K562 (cell line): Measurements from ENCODE around the gene TAF12. TPM values are rescaled to one million over a fixed set of nuclear protein-coding genes. Genes with fewer than 3 reads are reported as not detected.
A peak's percentile ranks its signal among the peaks of the same experiment; 100 is the strongest.

Experiments used
- AFF1 ChIP-seq, 2 experiments: fragments of 450-650 bp; IDR thresholded peaks; 2 replicates each; pipeline ENCODE4 v1.6.1; 2018; ENCODE audit warnings: mild to moderate bottlenecking in 2 of 2, low read depth in 1 of 2; ENCODE audit not compliant: partially characterized antibody in 2 of 2
- C11orf30 ChIP-seq: fragments of 450-650 bp; IDR thresholded peaks from 2 replicates; pipeline ENCODE4 v1.6.1; 2016; ENCODE audit warnings: low read depth, mild to moderate bottlenecking
- CAMTA2 ChIP-seq: fragments of 250-450 bp; sonication (Bioruptor Pico); conservative IDR thresholded peaks from 2 replicates; pipeline ENCODE4 v1.5.1; 2022
- CBX1 ChIP-seq: sonication (generic); IDR thresholded peaks from 2 replicates; pipeline ENCODE4 v1.6.1; 2016; ENCODE audit warnings: antibody characterized with exemption, low read depth, mild to moderate bottlenecking
- CEBPG ChIP-seq, 3 experiments: fragments of 200-800 bp in 1 of 3; sonication (Bioruptor generic) in 1 of 3; sonication (generic) in 1 of 3; formaldehyde crosslinking in 1 of 3; IDR thresholded peaks in 2 of 3; conservative IDR thresholded peaks in 1 of 3; 2 replicates each; pipeline versions ENCODE4 v1.6.1 to v1.8.0; 2016 to 2022; ENCODE audit warnings: missing compliant biosample characterization in 2 of 3, missing genetic modification characterization in 2 of 3, mild to moderate bottlenecking in 1 of 3, missing genetic modification reagents in 1 of 3
- ETV1 ChIP-seq: fragments of 450-650 bp; conservative IDR thresholded peaks from 2 replicates; pipeline ENCODE4 v1.6.1; 2016; ENCODE audit warnings: missing genetic modification characterization, control low read depth, low read depth, missing compliant biosample characterization
- FOXJ2 ChIP-seq: fragments of 200-800 bp; sonication (Bioruptor generic); IDR thresholded peaks from 2 replicates; pipeline ENCODE4 v1.6.1; 2016; ENCODE audit warnings: missing genetic modification characterization, missing compliant biosample characterization
- LARP7 ChIP-seq: fragments of 450-650 bp; IDR thresholded peaks from 2 replicates; pipeline ENCODE4 v1.6.1; 2016
- MAZ ChIP-seq, 2 experiments: fragments of 450-650 bp in 1 of 2; sonication (generic) in 1 of 2; formaldehyde crosslinking; IDR thresholded peaks in 1 of 2; conservative IDR thresholded peaks in 1 of 2; 2 replicates each; pipeline versions ENCODE4 v1.4.0 to v1.5.0; 2020; ENCODE audit warnings: mild to moderate bottlenecking in 1 of 2, missing genetic modification reagents in 1 of 2
- NCOA1 ChIP-seq: fragments of 450-650 bp; IDR thresholded peaks from 2 replicates; pipeline ENCODE4 v1.6.1; 2016; ENCODE audit warnings: low read depth
- NR2C1 ChIP-seq, 2 experiments: fragments of 450-650 bp; IDR thresholded peaks; 2 replicates each; pipeline ENCODE4 v1.6.1; 2017; ENCODE audit warnings: mild to moderate bottlenecking in 2 of 2, antibody characterized with exemption in 1 of 2, inconsistent platforms in 1 of 2, missing compliant biosample characterization in 1 of 2, missing genetic modification characterization in 1 of 2
- PHB ChIP-seq: fragments of 250-450 bp; sonication (Bioruptor Pico); IDR thresholded peaks from 2 replicates; pipeline ENCODE4 v1.5.0; 2021
- PML ChIP-seq: IDR thresholded peaks from 2 replicates; pipeline ENCODE4 v1.6.1; 2012; ENCODE audit warnings: low read length, inconsistent platforms
- SNIP1 ChIP-seq: fragments of 450-650 bp; IDR thresholded peaks from 2 replicates; pipeline ENCODE4 v1.7.1; 2017; ENCODE audit warnings: low read depth, mild to moderate bottlenecking
- SRSF9 ChIP-seq: fragments of 200-400 bp; formaldehyde crosslinking; IDR thresholded peaks from 2 replicates; pipeline ENCODE4 v1.6.1; 2017; ENCODE audit warnings: low read depth, low read length, borderline replicate concordance
- TOE1 ChIP-seq, 2 experiments: fragments of 450-650 bp in 1 of 2; sonication (generic) in 1 of 2; formaldehyde crosslinking in 1 of 2; IDR thresholded peaks; 2 replicates each; pipeline versions ENCODE4 v1.7.1 to v1.8.0; 2016 to 2022; ENCODE audit warnings: borderline replicate concordance in 2 of 2, mild to moderate bottlenecking in 2 of 2, antibody characterized with exemption in 1 of 2, inconsistent platforms in 1 of 2, low read depth in 1 of 2, missing genetic modification reagents in 1 of 2, moderate library complexity in 1 of 2
- TRIM24 ChIP-seq, 2 experiments: fragments of 450-650 bp; IDR thresholded peaks; 2 replicates each; pipeline ENCODE4 v1.6.1; 2016
- YY1 ChIP-seq, 3 experiments: IDR thresholded peaks; 2 replicates each; pipeline ENCODE4 v1.6.1; 2011; ENCODE audit warnings: low read length in 2 of 3, mild to moderate bottlenecking in 2 of 3, moderate library complexity in 2 of 3, borderline replicate concordance in 1 of 3, control low read depth in 1 of 3, low read depth in 1 of 3; ENCODE audit not compliant: insufficient read depth in 3 of 3, insufficient replicate concordance in 2 of 3, control insufficient read depth in 1 of 3, insufficient read length in 1 of 3; ENCODE audit errors: extremely low read depth in 1 of 3
- ZNF644 ChIP-seq: fragments of 200-800 bp; sonication (Bioruptor generic); IDR thresholded peaks from 2 replicates; pipeline ENCODE4 v1.6.1; 2016; ENCODE audit warnings: low read depth, missing genetic modification characterization, missing compliant biosample characterization
- ZNF655 ChIP-seq: fragments of 250-450 bp; sonication (Bioruptor Pico); IDR thresholded peaks from 2 replicates; pipeline ENCODE4 v1.5.0; 2021
- ZSCAN32 ChIP-seq: fragments of 450-650 bp; formaldehyde crosslinking; IDR thresholded peaks from 2 replicates; pipeline ENCODE4 v1.4.0; 2020; ENCODE audit warnings: mild to moderate bottlenecking, moderate library complexity
- polyA plus RNA-seq, 8 experiments: library from polyadenylated mRNA; depleted of rRNA in 4 of 8; stranded (reverse) in 5 of 8; unstranded in 3 of 8; fragments of >200 nt; fragmentation: Nextera tagmentation in 2 of 8; fragmentation: Illumina TruSeq in 1 of 8; extraction: Ambion mirVana in 2 of 8; extraction: Trizol in 1 of 8; gene quantifications; 2 replicates each; pipeline versions ENCODE4 v1.2.1 to v1.2.3, GENCODE V29; 2011 to 2014; ENCODE audit warnings: inconsistent platforms in 1 of 8, missing spikeins in 1 of 8
- total RNA-seq, 7 experiments: library from RNA; depleted of rRNA in 6 of 7; stranded (reverse); fragments of >200 nt in 6 of 7; fragmentation: Illumina TruSeq in 2 of 7; extraction: Trizol in 2 of 7; gene quantifications; 2 replicates each; pipeline versions ENCODE4 v1.2.1 to v1.2.3, GENCODE V29; 2011 to 2021; ENCODE audit warnings: low replicate concordance in 1 of 7

Gene TAF12
- total and polyA plus RNA-seq, 9 of the 15 experiments (the other 6 are each of a cell fraction or from before 2014, with no cell fraction given), result 31.6 to 89.0 (median 50.5) TPM

DNA sequence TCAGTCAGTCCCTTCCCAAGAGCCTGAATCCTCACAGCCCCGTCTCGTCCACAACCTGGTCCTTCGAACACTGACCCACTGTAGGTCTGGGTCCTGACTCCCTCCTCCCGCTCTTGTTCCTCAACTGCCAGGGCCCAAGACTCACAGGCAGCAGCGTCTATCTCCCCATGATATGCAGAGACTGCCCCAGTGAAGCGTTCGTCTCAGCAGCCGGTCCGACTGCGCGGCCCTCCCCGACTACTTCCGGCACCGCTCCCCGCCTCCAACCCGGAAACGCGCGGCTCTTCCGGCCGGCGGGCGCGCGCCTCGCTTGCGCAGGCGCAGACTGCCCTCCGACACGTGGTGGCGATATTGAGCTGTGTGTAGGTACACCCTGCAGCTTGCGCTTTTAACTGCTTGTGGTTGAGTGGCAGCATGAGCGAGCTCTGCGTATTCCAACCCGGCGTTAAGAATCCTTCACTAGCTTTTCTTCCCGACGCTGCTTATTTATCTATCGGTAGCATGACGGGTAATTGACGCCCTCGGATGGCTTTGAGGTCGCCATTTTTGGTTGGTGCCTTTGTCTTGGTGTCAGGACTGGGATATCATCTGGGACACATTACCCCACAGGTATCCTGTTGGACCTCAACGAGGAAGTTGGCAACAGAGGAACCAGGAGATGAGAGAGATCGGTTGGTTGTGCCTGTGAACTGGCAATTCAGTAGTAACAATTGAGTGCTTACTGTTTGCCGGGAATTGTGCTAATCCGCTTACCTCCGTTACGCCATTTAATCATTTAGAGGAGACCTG, at the start of gene TAF12 (continued):
- TF ChIP-seq ZSCAN32 (no peak), C11orf30 (peak; percentile 81), NCOA1 (peak; percentile 91), FOXJ2 (0 out of 2 replicates have a peak, but pooled peaks have one; percentile 50), NR2C1 (IDR thresholded peaks at IDR 0.05) (peak; percentile 57), NR2C1 (tag; IDR thresholded peaks at IDR 0.05) (peak; percentile 69), LARP7 (peak; percentile 84; the same call in 1 of the 2 replicates), ZNF655 (CRISPR knock-in tag) (no peak), PHB (no peak), PML (peak; percentile 91), SRSF9 (no peak), ZNF644 (peak; percentile 54; the same call in 1 of the 2 replicates), TOE1 (IDR thresholded peaks at IDR 0.05; ENCODE audit: borderline replicate concordance) (peak; percentile 81; the same call in 1 of the 2 replicates), TOE1 (CRISPR knock-in tag; IDR thresholded peaks at IDR 0.05; ENCODE audit: borderline replicate concordance, low read depth) (peak; percentile 40; the same call in 1 of the 2 replicates), MAZ (CRISPR knock-in tag; conservative IDR thresholded peaks at IDR 0.05 in 1 of 2, IDR thresholded peaks at IDR 0.05 in 1 of 2) (peak; percentile 80 to 95), CBX1 (peak; percentile 92; the same call in 1 of the 2 replicates), ETV1 (tag) (peak; percentile 94), CEBPG (CRISPR knock-in tag; IDR thresholded peaks at IDR 0.05) (no peak; the same call in 1 of the 2 replicates), CEBPG (tag; conservative IDR thresholded peaks at IDR 0.05 in 1 of 2, IDR thresholded peaks at IDR 0.05 in 1 of 2) (no peak), YY1 (IDR thresholded peaks at IDR 0.05; ENCODE audit: borderline replicate concordance in 1 of 3, control insufficient read depth in 1 of 3, extremely low read depth in 1 of 3, insufficient read depth in 3 of 3, insufficient read length in 1 of 3, insufficient replicate concordance in 2 of 3, low read depth in 1 of 3, low read length in 2 of 3) (peak; percentile 53 to 82 (median 80)), TRIM24 (IDR thresholded peaks at IDR 0.05) (peak in 1 of 2 experiments; percentile 87; a peak in 2 of 4 replicates), CAMTA2 (0 out of 2 replicates have a peak, but pooled peaks have one; percentile 57), SNIP1 (no peak), AFF1 (IDR thresholded peaks at IDR 0.05; ENCODE audit: low read depth in 1 of 2, partially characterized antibody in 2 of 2) (peak in 1 of 2 experiments; percentile 39)
